ENCODE results near the gene ROBO2.

ROBO2 gene

GRCh38 chr3:77687545-77687944, 647.6 kb downstream of the ROBO2 start:
- H4K20me1 ChIP-seq, result no peaks in the 10 kb centered on the region
- H3K27ac ChIP-seq, result no peak overlapping the region
- H3K27me3 ChIP-seq, result no peaks in the 10 kb centered on the region
- H3K9me3 ChIP-seq, result peaks cover 7% of the 10 kb centered on the region
- no peaks in the 10 kb centered on the region for H3K36me3 ChIP-seq
- H3K4me2 ChIP-seq, result no peak overlapping the region
- H3K4me3 ChIP-seq, result no peak overlapping the region
- no peak overlapping the region for H3K9ac ChIP-seq
- no peaks in the 10 kb centered on the region for H3K4me1 ChIP-seq
- TF ChIP-seq Cebpa-rat (IDR thresholded peaks at IDR 0.05), result no peak

- no peaks in the 10 kb centered on the region for H3K9me3 ChIP-seq
- H3K4me2 ChIP-seq, result no peak overlapping the region
- no peak overlapping the region for H3K9ac ChIP-seq
- no peak overlapping the region for H3K27ac ChIP-seq
- H3K4me3 ChIP-seq, result no peak overlapping the region
- no peak for TF ChIP-seq Cebpa-rat (IDR thresholded peaks at IDR 0.05)
- H3K36me3 ChIP-seq, result no peaks in the 10 kb centered on the region
- no peaks in the 10 kb centered on the region for H4K20me1 ChIP-seq
- H3K27me3 ChIP-seq, result no peaks in the 10 kb centered on the region
- H3K4me1 ChIP-seq, result no peaks in the 10 kb centered on the region
These were observed 650.5 kb downstream of the ROBO2 start for GRCh38 chr3:77690284-77690845.

- Histone ChIP-seq H3K27ac (no peak overlapping the region), H3K9me3 (no peaks in the 10 kb centered on the region), H3K36me3 (no peaks in the 10 kb centered on the region), H3K4me2 (no peak overlapping the region), H3K4me1 (no peaks in the 10 kb centered on the region), H3K27me3 (no peaks in the 10 kb centered on the region), H3K9ac (no peak overlapping the region), H4K20me1 (no peaks in the 10 kb centered on the region), H3K4me3 (no peak overlapping the region)
- no peak for TF ChIP-seq Cebpa-rat (IDR thresholded peaks at IDR 0.05)
These were observed 653.2 kb downstream of the ROBO2 start for GRCh38 chr3:77693147-77693546.

- no peaks in the 10 kb centered on the region for H4K20me1 ChIP-seq
- no peaks in the 10 kb centered on the region for H3K36me3 ChIP-seq
- no peaks in the 10 kb centered on the region for H3K9me3 ChIP-seq
- H3K9ac ChIP-seq, result no peak overlapping the region
- no peak for TF ChIP-seq Cebpa-rat (IDR thresholded peaks at IDR 0.05)
- no peak overlapping the region for H3K27ac ChIP-seq
- no peak overlapping the region for H3K4me3 ChIP-seq
- H3K27me3 ChIP-seq, result no peaks in the 10 kb centered on the region
- H3K4me2 ChIP-seq, result no peak overlapping the region
- H3K4me1 ChIP-seq, result no peaks in the 10 kb centered on the region
These were observed 659.3 kb downstream of the ROBO2 start for GRCh38 chr3:77699125-77699691.
